Tibial nerve (tissue), 4 donors: ENCODE results near the gene IL17C. TPM values are rescaled to one million over a fixed set of nuclear protein-coding genes. Genes with fewer than 3 reads are reported as not detected.

Experiments
- DNase-seq, 2 donors: peaks; one replicate each; pipeline ENCODE4 v3.0.0-alpha.2; 2019; ENCODE audit warnings: low spot score in 2 of 2
- H3K27ac ChIP-seq, 4 donors: fragments of 200-600 bp; sonication (generic) in 3 of 4; one replicate each; pipeline ENCODE4 v1.5.1; 2017 to 2019; ENCODE audit warnings: mild to moderate bottlenecking in 1 of 4
- H3K27me3 ChIP-seq, 2 donors: fragments of 200-600 bp; sonication (generic) in 1 of 2; one replicate each; pipeline versions ENCODE4 v1.5.1 to v1.6.0; 2017 to 2019
- H3K36me3 ChIP-seq, 3 donors: fragments of 200-600 bp; sonication (generic); one replicate each; pipeline ENCODE4 v1.5.1; 2018 to 2019
- H3K4me1 ChIP-seq, 4 donors: fragments of 200-600 bp; sonication (generic) in 3 of 4; one replicate each; pipeline ENCODE4 v1.5.1; 2017 to 2019
- H3K4me3 ChIP-seq, 4 donors: fragments of 200-600 bp; sonication (generic) in 3 of 4; one replicate each; pipeline ENCODE4 v1.5.1; 2017 to 2019; ENCODE audit warnings: mild to moderate bottlenecking in 1 of 4, moderate library complexity in 1 of 4
- H3K9me3 ChIP-seq, 4 donors: fragments of 200-600 bp; sonication (generic) in 3 of 4; one replicate each; pipeline ENCODE4 v1.5.1; 2017 to 2019
- CTCF ChIP-seq, 5 experiments: fragments of 200-600 bp in 3 of 5; fragments of 450-650 bp in 2 of 5; sonication (generic) in 3 of 5; IDR thresholded peaks; one replicate each; pipeline ENCODE4 v1.5.1; 2016 to 2019; ENCODE audit warnings: antibody characterized with exemption in 5 of 5, mild to moderate bottlenecking in 3 of 5, moderate library complexity in 2 of 5
- EP300 ChIP-seq, 2 donors: sonication (generic); formaldehyde crosslinking; IDR thresholded peaks; one replicate each; pipeline ENCODE4 v1.6.1; 2017; ENCODE audit warnings: antibody characterized with exemption in 2 of 2, mild to moderate bottlenecking in 1 of 2
- POLR2A ChIP-seq, 2 donors: fragments of 450-650 bp; IDR thresholded peaks; one replicate each; pipeline ENCODE4 v1.6.1; 2017; ENCODE audit warnings: antibody characterized with exemption in 2 of 2, mild to moderate bottlenecking in 2 of 2, moderate library complexity in 2 of 2
- WGBS, 2 donors: methylation state at CpG; one replicate each; pipeline ENCODE4 v1.1.5; 2018; 5-methylcytosine and 5-hydroxymethylcytosine counted together
- total RNA-seq, 4 donors: library from RNA; depleted of rRNA; stranded (reverse); fragments of >200 nt; gene quantifications; one replicate each; pipeline ENCODE4 v1.1.0, GENCODE V29; 2016

Gene IL17C
- total RNA-seq, 4 donors from 2014 or later, result not detected

DNA sequence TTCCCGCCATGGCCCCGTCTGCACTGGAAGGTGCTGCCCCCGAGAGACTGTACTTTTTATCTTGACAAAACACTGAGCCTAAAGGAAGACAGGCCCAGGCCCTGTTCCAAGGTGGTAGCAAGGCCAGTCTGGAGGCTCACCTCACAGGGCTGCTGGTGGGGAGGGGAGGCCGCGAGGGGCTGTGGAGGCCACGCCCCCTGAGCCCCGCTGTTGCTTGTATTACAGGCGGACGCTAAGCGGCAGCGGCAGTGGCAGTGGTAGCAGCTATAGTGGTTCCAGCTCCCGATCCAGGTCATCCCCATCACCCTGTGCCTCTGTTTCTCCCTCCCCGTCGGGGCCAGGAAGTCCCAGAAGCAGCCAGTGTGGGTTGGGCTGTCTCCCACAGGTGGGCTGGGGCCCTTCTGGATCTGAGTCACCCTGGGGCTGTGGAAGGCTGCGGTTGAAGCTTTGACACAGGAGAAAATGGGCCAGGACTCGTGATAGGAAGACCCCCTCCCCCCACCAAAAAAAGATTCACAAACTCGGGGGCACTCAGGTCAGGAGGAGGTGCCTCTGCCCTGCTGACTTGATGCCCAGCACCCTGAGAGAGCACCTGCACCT, 13.3 kb upstream of the IL17C start:
- Histone ChIP-seq H3K9me3 (no peaks in the 10 kb centered on the region), H3K27me3 (no peaks in the 10 kb centered on the region), H3K27ac (no peak overlapping the region), H3K36me3 (peaks cover 0 to 84% (median 28%) of the 10 kb centered on the region in 3 donors), H3K4me1 (no peaks in the 10 kb centered on the region), H3K4me3 (no peak overlapping the region)
- 82 to 87% methylated on average over 15 to 17 of the region's 17 CpGs for WGBS, 2 donors
- TF ChIP-seq POLR2A (IDR thresholded peaks at IDR 0.05) (no peak), CTCF (IDR thresholded peaks at IDR 0.05) (no peak), EP300 (IDR thresholded peaks at IDR 0.05) (no peak)
- no peak for DNase-seq

- DNase-seq, result no peak
- H3K27ac ChIP-seq, result no peak overlapping the region
Observed at GRCh38 chr16:88626646-88627045, 11.7 kb upstream of the IL17C start.

GRCh38 chr16:88627531-88628411, 10.6 kb upstream of the IL17C start:
- 95 to 96% methylated on average over 23 to 27 of the region's 27 CpGs for WGBS, 2 donors
- Histone ChIP-seq H3K9me3 (no peaks in the 10 kb centered on the region), H3K27ac (no peak overlapping the region), H3K4me1 (no peaks in the 10 kb centered on the region), H3K36me3 (peaks cover 0 to 100% (median 31%) of the 10 kb centered on the region in 3 donors), H3K27me3 (no peaks in the 10 kb centered on the region), H3K4me3 (no peak overlapping the region)
- no peak for DNase-seq
- TF ChIP-seq EP300 (IDR thresholded peaks at IDR 0.05) (no peak), POLR2A (IDR thresholded peaks at IDR 0.05) (no peak), CTCF (IDR thresholded peaks at IDR 0.05) (no peak)

More at GRCh38 chr16:88626646-88627045, 11.7 kb upstream of the IL17C start:
- no peak for TF ChIP-seq CTCF (IDR thresholded peaks at IDR 0.05)
- TF ChIP-seq POLR2A (IDR thresholded peaks at IDR 0.05), result no peak
- no peak for TF ChIP-seq EP300 (IDR thresholded peaks at IDR 0.05)
- Histone ChIP-seq H3K4me3 (no peak overlapping the region), H3K9me3 (no peaks in the 10 kb centered on the region), H3K4me1 (no peaks in the 10 kb centered on the region), H3K27me3 (no peaks in the 10 kb centered on the region), H3K36me3 (peaks cover 0 to 98% (median 36%) of the 10 kb centered on the region in 3 donors)
- 89 to 95% methylated on average over 9 of the region's 9 CpGs for WGBS, 2 donors

DNA sequence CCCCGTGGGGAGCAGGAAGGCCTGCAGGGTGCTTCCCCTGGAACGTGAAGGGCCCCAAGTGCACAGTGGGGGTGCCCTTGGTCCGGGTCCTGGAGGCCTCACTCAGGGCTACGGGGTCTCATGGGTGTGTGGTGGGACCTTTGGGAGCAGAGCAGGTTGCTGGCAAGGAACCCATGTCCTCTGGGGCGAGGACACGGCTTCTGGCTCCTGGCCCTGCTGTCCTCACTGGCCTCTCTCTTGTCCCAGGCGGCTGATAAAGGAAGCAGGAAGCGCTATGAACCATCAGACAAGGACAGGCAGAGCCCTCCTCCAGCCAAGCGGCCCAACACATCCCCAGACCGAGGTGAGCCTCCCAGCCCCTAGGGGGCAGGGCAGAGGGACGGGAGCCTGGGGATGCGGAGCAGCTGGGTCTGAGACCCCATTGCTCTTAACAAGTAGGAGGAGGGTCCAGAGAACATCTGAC, 9.8 kb upstream of the IL17C start:
- Histone ChIP-seq H3K36me3 (peaks cover 0 to 100% (median 23%) of the 10 kb centered on the region in 3 donors), H3K27ac (no peak overlapping the region), H3K27me3 (no peaks in the 10 kb centered on the region), H3K4me3 (no peak overlapping the region), H3K4me1 (peaks cover 0 to 3% (median under 1%) of the 10 kb centered on the region in 4 donors), H3K9me3 (no peaks in the 10 kb centered on the region)
- DNase-seq, result no peak
- 70 to 76% methylated on average over 10 to 11 of the region's 12 CpGs for WGBS, 2 donors
- TF ChIP-seq EP300 (IDR thresholded peaks at IDR 0.05), result no peak
- no peak for TF ChIP-seq POLR2A (IDR thresholded peaks at IDR 0.05)
- TF ChIP-seq CTCF (IDR thresholded peaks at IDR 0.05), result no peak

DNA sequence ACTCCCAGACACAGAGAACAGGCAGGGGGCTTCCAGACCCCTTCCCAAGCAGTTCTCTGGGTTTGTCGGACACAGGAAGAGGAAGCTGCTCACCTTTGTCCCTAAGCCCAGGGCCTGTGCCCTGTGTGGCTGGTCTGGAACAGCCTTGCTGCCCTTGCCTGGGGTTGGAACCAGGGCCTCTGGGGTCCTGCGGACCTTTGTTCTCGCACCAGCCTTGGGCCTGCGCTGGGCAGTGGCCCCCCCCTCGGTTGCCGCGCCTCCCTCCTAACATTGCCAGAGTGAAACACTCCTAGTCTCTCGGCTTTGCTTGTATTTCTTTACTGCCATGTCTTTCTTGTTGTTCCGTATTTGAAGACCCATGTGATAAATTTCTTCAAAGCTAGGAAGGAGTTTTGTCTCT, 8.5 kb upstream of the IL17C start:
- Histone ChIP-seq H3K36me3 (peaks cover 0 to 96% (median 12%) of the 10 kb centered on the region in 3 donors), H3K4me1 (peaks cover 0 to 16% (median 7%) of the 10 kb centered on the region in 4 donors), H3K27me3 (peaks cover 0 to 9% of the 10 kb centered on the region in 2 donors), H3K4me3 (no peak overlapping the region), H3K9me3 (no peaks in the 10 kb centered on the region), H3K27ac (no peak overlapping the region)
- WGBS, 2 donors, result 82 to 87% methylated on average over 9 of the region's 9 CpGs
- DNase-seq, result no peak
- TF ChIP-seq CTCF (IDR thresholded peaks at IDR 0.05) (no peak), POLR2A (IDR thresholded peaks at IDR 0.05) (no peak), EP300 (IDR thresholded peaks at IDR 0.05) (no peak)
